Breast epithelium (tissue), 3 donors: Measurements from ENCODE around the gene ZNF586.

Source experiments
- CTCF ChIP-seq, 3 donors: fragments of 450-650 bp; IDR thresholded peaks; one replicate each; pipeline ENCODE4 v1.5.1; 2016 to 2017; ENCODE audit warnings: antibody characterized with exemption in 3 of 3, mild to moderate bottlenecking in 3 of 3, moderate library complexity in 3 of 3
- POLR2A ChIP-seq: fragments of 450-650 bp; IDR thresholded peaks from one replicate; pipeline ENCODE4 v1.6.1; 2016; ENCODE audit warnings: antibody characterized with exemption, mild to moderate bottlenecking, moderate library complexity

- TF ChIP-seq CTCF (IDR thresholded peaks at IDR 0.05) = no peak
- no peak for TF ChIP-seq POLR2A
These were observed 14.4 kb upstream of the ZNF586 start for GRCh38 chr19:57755031-57755430.
